Activated naive CD8-positive, alpha-beta T cell (primary cell): Measurements from ENCODE around the gene SYNGAP1.

Source experiments
- H3K27ac Mint-ChIP-seq: one replicate; pipeline ENCODE4 v1.8.0; 2021; ENCODE audit warnings: mixed read lengths
- H3K27me3 Mint-ChIP-seq: one replicate; pipeline ENCODE4 v1.8.0; 2021; ENCODE audit warnings: mixed read lengths
- H3K36me3 Mint-ChIP-seq: one replicate; pipeline ENCODE4 v1.8.0; 2021; ENCODE audit warnings: mixed read lengths
- H3K4me1 Mint-ChIP-seq: one replicate; pipeline ENCODE4 v1.8.0; 2021; ENCODE audit warnings: low read depth, mixed read lengths
- H3K4me3 Mint-ChIP-seq: one replicate; pipeline ENCODE4 v1.8.0; 2021; ENCODE audit warnings: mild to moderate bottlenecking, mixed read lengths
- H3K9me3 Mint-ChIP-seq: one replicate; pipeline ENCODE4 v1.8.0; 2021; ENCODE audit warnings: low read depth, mixed read lengths

SYNGAP1 gene

DNA sequence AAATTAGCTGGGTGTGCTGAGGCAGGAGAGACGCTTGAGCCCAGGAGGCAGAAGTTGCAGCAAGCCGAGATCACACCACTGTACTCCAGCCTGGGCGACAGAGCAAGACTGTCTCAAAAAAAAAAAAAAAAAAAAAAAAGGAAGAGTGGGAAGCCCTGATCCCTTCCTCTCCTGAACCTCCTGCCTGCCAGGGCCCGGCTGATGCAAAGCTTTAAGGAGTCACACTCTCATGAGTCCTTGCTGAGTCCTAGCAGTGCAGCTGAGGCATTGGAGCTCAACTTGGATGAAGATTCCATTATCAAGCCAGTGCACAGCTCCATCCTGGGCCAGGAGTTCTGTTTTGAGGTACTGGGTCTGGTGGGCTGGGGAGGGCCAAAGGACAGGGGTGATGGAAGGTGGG, 15.1 kb downstream of the SYNGAP1 start:
- Mint-ChIP-seq H3K4me3 (no peak overlapping the region), H3K4me1 (peaks cover 39% of the 10 kb centered on the region), H3K27ac (no peak overlapping the region), H3K36me3 (peaks cover 8% of the 10 kb centered on the region), H3K9me3 (no peaks in the 10 kb centered on the region), H3K27me3 (no peaks in the 10 kb centered on the region)

DNA sequence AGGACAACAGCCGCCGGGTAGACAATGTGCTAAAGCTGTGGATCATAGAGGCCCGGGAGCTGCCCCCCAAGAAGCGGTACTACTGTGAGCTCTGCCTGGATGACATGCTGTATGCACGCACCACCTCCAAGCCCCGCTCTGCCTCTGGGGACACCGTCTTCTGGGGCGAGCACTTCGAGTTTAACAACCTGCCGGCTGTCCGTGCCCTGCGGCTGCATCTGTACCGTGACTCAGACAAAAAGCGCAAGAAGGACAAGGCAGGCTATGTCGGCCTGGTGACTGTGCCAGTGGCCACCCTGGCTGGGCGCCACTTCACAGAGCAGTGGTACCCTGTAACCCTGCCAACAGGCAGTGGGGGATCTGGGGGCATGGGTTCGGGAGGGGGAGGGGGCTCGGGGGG, 17.8 kb downstream of the SYNGAP1 start:
- Mint-ChIP-seq H3K36me3 (peaks cover 8% of the 10 kb centered on the region), H3K4me3 (no peak overlapping the region), H3K27ac (no peak overlapping the region), H3K9me3 (no peaks in the 10 kb centered on the region), H3K27me3 (no peaks in the 10 kb centered on the region), H3K4me1 (peaks cover 18% of the 10 kb centered on the region)

- peaks cover 9% of the 10 kb centered on the region for H3K4me1 Mint-ChIP-seq
- peaks cover 5% of the 10 kb centered on the region for H3K36me3 Mint-ChIP-seq
- no peaks in the 10 kb centered on the region for H3K9me3 Mint-ChIP-seq
- H3K4me3 Mint-ChIP-seq = no peak overlapping the region
- peak overlapping the region; percentile 64 for H3K27ac Mint-ChIP-seq
- no peaks in the 10 kb centered on the region for H3K27me3 Mint-ChIP-seq
These were observed 19.2 kb downstream of the SYNGAP1 start for GRCh38 chr6:33438978-33439594.

DNA sequence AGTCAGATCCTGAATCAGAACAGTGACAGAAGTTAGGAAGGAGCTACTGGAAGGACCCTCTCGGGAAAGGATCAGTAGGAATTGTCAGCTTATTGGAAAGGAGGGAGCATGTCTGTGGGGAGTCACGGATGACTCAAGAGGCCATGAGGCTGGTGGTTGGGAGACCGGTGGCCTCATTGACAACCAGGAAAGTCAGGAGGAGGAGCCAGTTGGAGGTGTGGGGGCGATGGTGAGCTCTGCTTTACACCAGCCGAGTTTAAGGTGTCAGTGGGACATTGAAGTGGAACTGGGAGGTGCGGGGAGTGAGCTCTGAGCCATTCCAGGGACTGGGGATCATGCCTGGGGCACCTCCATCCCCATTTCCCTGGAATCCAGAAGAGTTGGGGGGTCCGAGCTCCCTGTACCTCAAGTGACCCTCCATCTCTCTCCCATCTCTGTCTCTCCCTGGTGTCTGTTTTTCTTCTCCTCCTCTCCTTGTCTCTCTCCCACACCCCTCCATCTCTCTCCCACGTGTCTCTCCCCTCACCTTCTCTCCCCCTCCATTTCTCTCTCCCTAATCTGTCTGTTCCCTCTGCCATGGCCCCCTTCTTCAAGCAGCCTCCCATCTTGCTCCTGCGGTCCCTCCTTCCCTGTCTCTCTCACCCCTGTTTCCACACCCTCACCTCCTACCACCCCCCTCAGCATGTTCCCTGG, 20.2 kb downstream of the SYNGAP1 start:
- peaks cover 5% of the 10 kb centered on the region for H3K36me3 Mint-ChIP-seq
- H3K4me1 Mint-ChIP-seq = peaks cover 8% of the 10 kb centered on the region
- no peak overlapping the region for H3K4me3 Mint-ChIP-seq
- H3K9me3 Mint-ChIP-seq = no peaks in the 10 kb centered on the region
- no peaks in the 10 kb centered on the region for H3K27me3 Mint-ChIP-seq
- H3K27ac Mint-ChIP-seq = no peak overlapping the region

GRCh38 chr6:33440649-33441309, 20.9 kb downstream of the SYNGAP1 start:
- no peaks in the 10 kb centered on the region for H3K27me3 Mint-ChIP-seq
- H3K9me3 Mint-ChIP-seq = no peaks in the 10 kb centered on the region
- H3K27ac Mint-ChIP-seq = no peak overlapping the region

DNA sequence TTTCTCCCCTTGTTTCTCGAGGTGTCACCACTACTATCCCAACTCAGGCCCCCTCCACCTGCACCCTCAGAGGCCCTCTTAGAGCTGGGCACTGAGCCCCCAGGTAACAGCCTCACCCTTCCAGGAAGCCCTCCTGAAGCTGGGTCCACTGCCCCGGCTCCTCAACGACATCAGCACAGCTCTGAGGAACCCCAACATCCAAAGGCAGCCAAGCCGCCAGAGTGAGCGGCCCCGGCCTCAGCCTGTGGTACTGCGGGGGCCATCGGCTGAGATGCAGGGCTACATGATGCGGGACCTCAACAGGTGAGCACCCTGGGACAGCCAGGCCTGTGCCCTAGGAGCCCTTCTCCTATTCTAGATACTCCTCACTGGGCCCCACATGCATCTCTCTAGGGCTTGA, 21.6 kb downstream of the SYNGAP1 start:
- Mint-ChIP-seq H3K27me3 (no peaks in the 10 kb centered on the region), H3K4me3 (no peak overlapping the region), H3K9me3 (no peaks in the 10 kb centered on the region), H3K27ac (peak overlapping the region; percentile 37), H3K4me1 (peaks cover 6% of the 10 kb centered on the region), H3K36me3 (peaks cover 4% of the 10 kb centered on the region)

More at GRCh38 chr6:33440649-33441309, 20.9 kb downstream of the SYNGAP1 start:
- peaks cover 6% of the 10 kb centered on the region for H3K4me1 Mint-ChIP-seq
- H3K4me3 Mint-ChIP-seq = no peak overlapping the region
- peaks cover 5% of the 10 kb centered on the region for H3K36me3 Mint-ChIP-seq

GRCh38 chr6:33442283-33442682, 22.4 kb downstream of the SYNGAP1 start:
- Mint-ChIP-seq H3K27ac (no peak overlapping the region), H3K9me3 (no peaks in the 10 kb centered on the region), H3K27me3 (no peaks in the 10 kb centered on the region), H3K4me3 (no peak overlapping the region), H3K4me1 (peaks cover 6% of the 10 kb centered on the region), H3K36me3 (peaks cover 4% of the 10 kb centered on the region)

DNA sequence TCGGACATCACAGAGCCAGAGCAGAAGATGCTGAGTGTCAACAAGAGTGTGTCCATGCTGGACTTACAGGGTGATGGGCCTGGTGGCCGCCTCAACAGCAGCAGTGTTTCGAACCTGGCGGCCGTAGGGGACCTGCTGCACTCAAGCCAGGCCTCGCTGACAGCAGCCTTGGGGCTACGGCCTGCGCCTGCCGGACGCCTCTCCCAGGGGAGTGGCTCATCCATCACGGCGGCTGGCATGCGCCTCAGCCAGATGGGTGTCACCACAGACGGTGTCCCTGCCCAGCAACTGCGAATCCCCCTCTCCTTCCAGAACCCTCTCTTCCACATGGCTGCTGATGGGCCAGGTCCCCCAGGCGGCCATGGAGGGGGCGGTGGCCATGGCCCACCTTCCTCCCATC, 23.2 kb downstream of the SYNGAP1 start:
- H3K9me3 Mint-ChIP-seq = no peaks in the 10 kb centered on the region
- no peak overlapping the region for H3K27ac Mint-ChIP-seq
- H3K36me3 Mint-ChIP-seq = peaks cover 4% of the 10 kb centered on the region
- H3K4me3 Mint-ChIP-seq = no peak overlapping the region
- no peaks in the 10 kb centered on the region for H3K27me3 Mint-ChIP-seq
- peaks cover 6% of the 10 kb centered on the region for H3K4me1 Mint-ChIP-seq

GRCh38 chr6:33443619-33444504, 24.0 kb downstream of the SYNGAP1 start:
- Mint-ChIP-seq H3K36me3 (peaks cover 4% of the 10 kb centered on the region), H3K27ac (no peak overlapping the region)

DNA sequence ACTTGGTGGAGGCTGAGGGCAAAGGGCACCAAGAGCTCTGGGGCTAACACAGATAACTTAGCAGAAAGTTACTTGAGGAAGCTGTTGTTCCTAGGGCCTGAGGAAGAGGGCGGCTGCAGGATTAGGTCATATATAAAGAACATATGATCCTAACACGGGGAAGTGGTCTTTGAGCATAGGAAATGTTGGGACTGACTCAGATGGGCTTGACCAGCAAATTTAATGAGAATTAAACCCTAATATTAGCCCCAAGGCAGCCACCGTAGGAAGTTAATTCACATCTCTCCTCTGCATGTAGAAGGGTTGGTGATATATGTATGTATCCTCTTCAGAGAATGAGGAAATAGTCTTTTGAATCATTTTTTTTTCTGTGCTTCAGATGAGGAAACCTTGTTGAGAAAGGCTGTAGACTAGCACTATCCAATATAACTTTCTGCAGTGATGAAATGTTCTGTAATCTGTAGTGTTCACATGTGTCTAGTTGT, 25.3 kb downstream of the SYNGAP1 start:
- Mint-ChIP-seq H3K27ac (no peak overlapping the region), H3K36me3 (peaks cover 2% of the 10 kb centered on the region), H3K4me1 (peaks cover 2% of the 10 kb centered on the region), H3K4me3 (no peak overlapping the region), H3K9me3 (no peaks in the 10 kb centered on the region), H3K27me3 (no peaks in the 10 kb centered on the region)

More at GRCh38 chr6:33443619-33444504, 24.0 kb downstream of the SYNGAP1 start:
- Mint-ChIP-seq H3K4me1 (peaks cover 6% of the 10 kb centered on the region), H3K4me3 (no peak overlapping the region), H3K27me3 (no peaks in the 10 kb centered on the region), H3K9me3 (no peaks in the 10 kb centered on the region)

GRCh38 chr6:33446356-33446755, 26.5 kb downstream of the SYNGAP1 start:
- Mint-ChIP-seq H3K36me3 (peaks cover 2% of the 10 kb centered on the region), H3K9me3 (no peaks in the 10 kb centered on the region), H3K27me3 (no peaks in the 10 kb centered on the region), H3K4me1 (no peaks in the 10 kb centered on the region), H3K4me3 (no peak overlapping the region), H3K27ac (peak overlapping the region; percentile 54)

- H3K27me3 Mint-ChIP-seq = no peaks in the 10 kb centered on the region
- peaks cover 18% of the 10 kb centered on the region for H3K4me1 Mint-ChIP-seq
- no peaks in the 10 kb centered on the region for H3K9me3 Mint-ChIP-seq
- H3K27ac Mint-ChIP-seq = peak overlapping the region; percentile 46
- peaks cover 2% of the 10 kb centered on the region for H3K36me3 Mint-ChIP-seq
- H3K4me3 Mint-ChIP-seq = no peak overlapping the region
These were observed 30.6 kb downstream of the SYNGAP1 start for GRCh38 chr6:33450434-33450833.

- peaks cover 4% of the 10 kb centered on the region for H3K36me3 Mint-ChIP-seq
- H3K4me1 Mint-ChIP-seq = peaks cover 23% of the 10 kb centered on the region
- H3K9me3 Mint-ChIP-seq = no peaks in the 10 kb centered on the region
- H3K4me3 Mint-ChIP-seq = no peak overlapping the region
- H3K27ac Mint-ChIP-seq = peak overlapping the region; percentile 66
- H3K27me3 Mint-ChIP-seq = no peaks in the 10 kb centered on the region
These were observed 31.7 kb downstream of the SYNGAP1 start for GRCh38 chr6:33451606-33452005.

DNA sequence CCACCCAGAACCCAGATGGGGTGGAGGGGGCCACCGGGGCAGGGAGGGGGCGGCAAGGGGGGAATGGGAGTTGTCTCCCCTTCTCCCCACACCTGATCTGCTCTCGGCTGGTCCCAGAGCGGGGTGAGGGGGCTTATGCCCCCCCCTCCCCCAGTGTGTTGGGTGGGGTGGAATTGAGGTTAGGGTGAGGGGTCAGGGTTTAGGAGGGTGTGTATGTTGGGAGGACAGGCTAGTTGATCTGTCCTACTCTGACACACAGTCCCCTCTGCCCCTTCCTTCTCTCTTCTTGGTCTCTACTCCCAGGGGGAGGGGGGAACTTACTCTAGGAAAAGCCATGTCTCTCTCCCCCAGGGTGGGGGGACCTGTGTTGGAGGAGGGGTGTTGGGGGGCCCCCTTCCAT, 32.6 kb downstream of the SYNGAP1 start:
- Mint-ChIP-seq H3K9me3 (no peaks in the 10 kb centered on the region), H3K4me1 (peaks cover 29% of the 10 kb centered on the region), H3K4me3 (no peak overlapping the region), H3K36me3 (peaks cover 9% of the 10 kb centered on the region), H3K27me3 (no peaks in the 10 kb centered on the region), H3K27ac (peak overlapping the region; percentile 58)
